HG03469 (cell line): ENCODE data around the gene ANGPTL8.

Experiments used
- ATAC-seq: cut with Tn5 transposase; IDR thresholded peaks from one replicate; pipeline ENCODE4 v1.9.1; 2021; ENCODE audit warnings: mild to moderate bottlenecking, moderate library complexity, moderate number of reproducible peaks; ENCODE audit not compliant: unreplicated experiment

ANGPTL8 gene

DNA sequence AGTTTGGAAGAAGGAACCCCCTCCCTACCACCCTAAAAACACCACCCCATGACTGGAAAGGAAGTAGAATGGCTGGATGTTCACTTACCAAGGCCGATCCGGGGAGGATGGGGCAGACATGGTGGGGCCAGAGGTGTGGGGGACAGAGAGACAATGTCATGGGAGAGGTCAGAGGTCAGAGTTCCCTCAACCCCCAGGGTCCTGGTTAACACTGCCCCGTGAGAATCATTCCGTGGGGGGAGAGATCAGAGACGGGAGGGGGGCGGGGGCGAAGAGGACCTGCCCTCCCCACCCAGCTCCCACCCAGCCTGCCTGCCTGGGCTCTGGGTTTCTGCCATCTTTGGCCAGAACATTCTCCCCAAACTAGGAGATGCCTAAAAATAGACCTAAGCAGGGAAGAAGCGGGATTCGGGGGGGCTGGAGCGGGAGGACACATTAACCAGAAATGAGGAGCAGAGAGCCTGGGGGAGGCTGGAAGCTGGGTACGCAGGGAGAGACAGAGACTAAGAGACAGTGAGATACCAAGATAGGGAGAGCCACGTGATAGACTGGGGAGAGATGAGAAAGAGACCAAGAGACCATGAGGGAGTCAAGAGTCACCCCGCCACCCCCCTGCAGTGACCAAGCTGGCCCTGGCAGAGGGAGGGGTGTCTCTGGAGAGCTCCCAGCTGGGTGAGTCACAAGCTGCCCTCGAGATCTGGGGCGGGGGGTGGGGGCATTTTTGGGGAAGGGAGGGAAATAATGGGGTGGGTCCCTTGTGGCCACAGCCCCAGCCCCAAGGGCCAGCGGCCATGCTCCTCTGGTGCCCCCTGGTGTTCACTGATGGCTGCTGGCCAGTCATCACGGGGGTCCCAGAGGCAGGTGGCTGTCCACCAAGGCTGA is 36.0 kb upstream of the ANGPTL8 start:
- no peak for ATAC-seq

DNA sequence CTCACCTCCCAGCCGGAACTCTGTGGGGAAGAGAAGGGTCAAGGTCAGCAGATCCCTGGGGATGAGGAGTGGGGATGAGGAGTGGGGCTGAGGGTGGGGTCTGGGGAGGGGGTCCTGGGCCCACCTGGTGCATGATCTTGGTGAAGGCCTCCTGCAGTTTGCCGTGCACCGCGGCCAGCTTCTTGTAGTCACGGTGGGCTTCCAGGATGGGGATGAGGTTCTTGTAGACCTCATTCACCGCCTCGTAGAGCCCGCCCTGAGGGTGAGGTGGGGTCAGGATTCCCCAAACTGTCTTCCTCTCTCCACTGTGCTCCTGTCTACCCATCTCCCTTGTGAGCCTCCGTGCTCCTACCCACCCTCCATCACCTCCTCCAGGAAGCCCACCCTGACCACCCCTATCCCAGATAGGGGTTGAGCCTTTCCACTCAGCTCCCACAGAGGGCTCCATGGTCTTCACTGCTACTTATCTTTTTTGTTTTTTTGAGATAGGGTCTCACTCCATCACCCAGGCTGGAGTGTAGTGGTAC is 35.3 kb upstream of the ANGPTL8 start:
- no peak for ATAC-seq

DNA sequence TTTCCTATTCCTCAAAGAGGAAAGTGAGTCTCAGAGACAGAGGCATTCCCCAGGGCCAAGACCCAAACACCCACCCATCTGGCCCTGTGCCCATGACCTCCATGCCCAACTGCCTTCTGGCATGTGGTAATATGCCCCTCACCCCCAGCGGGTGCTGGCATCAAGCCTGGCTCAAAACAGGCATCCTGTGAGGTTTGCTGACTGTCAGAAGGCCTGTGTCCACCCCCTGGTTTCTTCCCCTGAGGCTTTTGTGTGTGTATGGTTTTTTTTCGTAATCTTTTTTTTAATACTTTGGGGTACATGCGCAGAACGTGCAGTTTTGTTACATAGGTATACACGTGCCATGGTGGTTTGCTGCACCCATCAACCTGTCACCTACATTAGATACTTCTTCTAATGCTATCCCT is 34.5 kb upstream of the ANGPTL8 start:
- ATAC-seq, result no peak

DNA sequence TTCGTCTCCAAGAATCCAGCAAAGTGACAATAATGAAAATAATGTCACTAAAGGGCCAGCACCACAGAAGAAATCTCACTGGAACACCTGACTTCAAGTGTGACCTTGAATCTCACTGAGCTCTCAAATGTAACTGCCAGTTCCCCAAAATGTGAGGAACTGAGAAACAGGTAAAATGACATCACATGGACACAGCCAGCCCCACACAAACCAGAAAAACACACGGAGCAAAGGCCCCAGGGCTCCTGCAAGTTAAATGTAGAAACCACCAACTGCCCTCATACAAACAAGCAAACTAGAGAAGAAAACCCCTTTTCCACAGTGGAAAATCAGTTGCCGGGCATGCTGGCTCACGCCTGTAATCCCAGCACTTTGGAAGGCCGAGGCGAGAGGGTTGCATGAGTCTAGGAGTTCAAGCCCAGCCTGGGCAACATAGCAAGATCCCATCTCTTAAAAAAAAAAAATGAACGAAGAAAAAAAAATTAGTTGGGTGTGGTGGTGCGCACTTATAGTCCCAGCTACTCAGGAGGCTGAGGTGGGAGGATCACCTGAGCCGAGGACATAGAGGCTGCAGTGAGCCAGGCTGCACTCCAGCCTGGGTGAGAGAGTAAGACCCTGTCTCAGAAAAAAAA is 33.4 kb upstream of the ANGPTL8 start:
- ATAC-seq, result no peak

DNA sequence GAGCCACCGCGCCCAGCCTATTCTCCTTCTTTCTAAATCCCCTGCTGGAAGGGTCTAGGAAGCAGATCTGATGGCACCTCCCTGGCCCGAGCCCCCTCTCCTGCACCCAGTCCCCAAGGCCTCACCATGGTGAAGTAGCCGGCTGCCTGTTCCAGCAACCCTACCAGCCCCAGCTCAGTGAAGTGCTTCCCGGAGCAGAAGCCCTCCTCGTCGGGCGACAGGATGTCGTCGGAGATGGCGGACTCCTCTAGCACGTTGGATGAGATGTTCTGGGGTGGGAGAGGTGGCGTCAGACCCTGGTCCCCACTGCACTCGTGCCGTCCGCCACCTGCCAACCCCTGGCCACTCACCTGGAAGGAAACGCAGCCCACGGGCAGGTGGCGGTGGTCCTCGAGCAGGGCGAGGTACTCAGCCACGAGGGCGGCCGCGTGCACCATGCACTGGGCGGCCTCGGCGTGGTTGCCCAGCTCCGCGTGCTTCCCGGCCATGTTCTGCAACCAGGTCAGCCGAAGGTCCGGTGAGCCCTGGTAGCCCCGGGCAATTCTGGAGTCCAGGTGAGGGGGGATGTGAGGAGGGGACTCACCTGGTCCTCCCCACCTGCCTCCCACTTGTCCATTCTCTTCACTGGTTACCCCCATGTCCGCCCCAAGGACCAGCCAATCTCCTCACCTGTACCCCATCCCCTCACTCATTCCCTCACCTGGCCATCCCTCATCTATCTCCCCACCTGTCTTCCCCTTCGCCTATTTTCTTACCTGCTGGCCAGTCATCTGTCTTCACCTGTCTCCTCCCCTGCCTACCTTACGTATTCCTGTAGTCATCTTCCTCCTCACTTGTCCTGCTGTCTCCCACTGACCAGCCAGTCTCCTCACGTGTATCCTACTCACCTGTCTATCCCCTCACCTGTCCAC is 30.6 kb upstream of the ANGPTL8 start:
- ATAC-seq, result no peak

DNA sequence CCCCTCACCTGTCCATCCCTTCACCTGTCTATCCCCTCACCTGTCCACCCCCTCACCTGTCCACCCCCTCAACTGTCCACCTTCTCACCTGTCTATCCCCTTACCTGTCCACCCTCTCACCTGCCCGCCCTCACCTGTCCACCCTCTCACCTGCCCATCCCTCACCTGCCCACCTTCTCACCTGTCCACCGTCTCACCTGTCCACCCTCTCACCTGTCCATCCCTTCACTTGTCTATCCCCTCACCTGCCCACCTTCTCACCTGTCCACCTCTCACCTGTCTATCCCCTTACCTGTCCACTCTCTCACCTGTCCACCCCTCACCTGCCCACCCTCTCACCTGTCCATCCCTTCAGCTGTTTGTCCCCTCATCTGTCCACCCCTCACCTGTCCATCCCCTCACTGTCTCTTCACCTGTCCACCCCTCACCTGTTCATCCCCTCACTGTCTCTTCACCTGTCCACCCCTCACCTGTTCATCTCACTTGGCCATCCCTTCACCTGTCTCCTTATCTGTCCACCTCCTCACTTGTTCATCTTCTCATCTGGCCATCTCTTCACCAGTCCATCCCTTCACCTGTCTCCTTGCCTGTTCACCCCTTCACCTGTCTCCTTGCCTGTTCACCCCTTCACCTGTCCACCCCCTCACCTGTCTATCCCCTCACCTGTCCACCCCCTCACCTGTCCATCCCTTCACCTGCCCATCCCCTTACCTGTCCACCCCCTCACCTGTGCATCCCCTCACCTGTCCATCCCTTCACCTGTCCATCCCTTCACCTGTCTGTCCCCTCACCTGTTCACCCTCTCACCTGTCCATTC is 29.4 kb upstream of the ANGPTL8 start:
- ATAC-seq, result no peak

DNA sequence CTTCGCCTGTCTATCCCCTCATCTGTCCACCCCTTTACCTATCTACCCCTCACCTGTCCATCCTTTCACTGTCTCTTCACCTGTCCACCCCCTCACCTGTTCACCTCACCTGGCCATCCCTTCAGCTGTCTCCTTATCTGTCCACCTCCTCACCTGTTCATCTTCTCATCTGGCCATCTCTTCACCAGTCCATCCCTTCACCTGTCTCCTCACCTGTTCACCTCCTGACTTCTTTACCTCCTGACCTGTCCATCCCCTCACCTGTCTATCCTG is 28.8 kb upstream of the ANGPTL8 start:
- ATAC-seq, result no peak

DNA sequence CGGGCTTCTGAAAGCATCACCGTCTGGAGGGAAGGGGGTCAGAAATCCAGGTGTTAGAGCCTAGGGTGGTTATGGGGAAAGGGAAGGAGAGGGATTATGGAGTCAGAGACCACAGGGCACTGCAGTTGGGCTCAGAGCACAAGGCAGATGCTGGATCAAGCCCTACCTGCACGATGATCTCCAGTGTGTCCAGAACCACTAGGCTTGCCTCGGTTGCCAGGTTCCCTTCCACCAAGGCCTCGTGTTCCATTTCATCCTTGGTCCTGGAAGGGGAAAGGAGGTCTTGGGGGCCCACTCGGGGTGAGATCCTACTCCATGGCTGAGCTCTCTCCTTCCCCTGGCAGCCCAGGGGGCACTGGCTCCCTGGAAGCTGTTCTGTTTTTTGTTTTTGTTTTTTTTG is 25.0 kb upstream of the ANGPTL8 start:
- no peak for ATAC-seq

DNA sequence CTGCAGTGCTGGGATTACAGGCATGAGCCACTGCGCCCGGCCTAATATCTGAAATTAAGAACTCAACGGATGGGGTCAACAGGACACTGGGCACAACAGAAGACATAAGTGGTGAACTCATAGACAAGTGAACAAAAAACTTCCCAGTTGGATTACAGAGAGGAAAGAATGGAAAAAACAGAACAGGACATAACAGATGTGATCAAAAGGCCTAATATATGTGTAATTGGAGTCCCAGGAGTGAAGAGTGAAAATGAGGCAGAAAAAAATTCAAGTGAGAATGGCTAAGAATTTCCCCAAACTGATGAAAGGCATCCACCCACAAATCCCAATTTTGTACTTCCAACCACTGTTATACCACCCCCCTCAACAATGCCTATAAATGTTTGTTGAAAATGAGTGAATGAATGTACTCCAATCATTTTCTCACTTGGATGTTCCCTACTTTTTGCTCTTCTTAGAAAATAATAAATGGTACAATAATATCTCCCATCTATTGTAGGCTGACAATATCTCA is 18.3 kb upstream of the ANGPTL8 start:
- no peak for ATAC-seq

DNA sequence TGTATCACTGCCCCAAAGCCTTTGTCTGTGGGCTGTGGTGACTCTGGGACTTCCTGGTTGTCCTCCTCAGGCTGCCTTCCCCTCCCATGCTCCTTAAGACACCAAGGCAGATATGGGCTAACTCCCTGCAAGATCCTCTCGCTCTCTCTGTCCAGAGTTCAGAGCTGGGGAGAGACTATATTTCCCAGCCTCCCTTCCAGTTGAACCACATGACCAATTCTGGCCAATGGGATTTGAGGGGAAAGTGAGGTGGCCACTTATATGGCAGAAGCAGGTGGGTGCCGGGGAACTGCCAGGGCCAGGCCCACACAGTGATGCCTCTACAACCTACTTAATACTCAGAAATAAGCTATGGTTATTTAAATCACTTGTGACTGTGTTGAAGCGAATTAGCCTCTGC is 16.2 kb upstream of the ANGPTL8 start:
- ATAC-seq, result no peak

DNA sequence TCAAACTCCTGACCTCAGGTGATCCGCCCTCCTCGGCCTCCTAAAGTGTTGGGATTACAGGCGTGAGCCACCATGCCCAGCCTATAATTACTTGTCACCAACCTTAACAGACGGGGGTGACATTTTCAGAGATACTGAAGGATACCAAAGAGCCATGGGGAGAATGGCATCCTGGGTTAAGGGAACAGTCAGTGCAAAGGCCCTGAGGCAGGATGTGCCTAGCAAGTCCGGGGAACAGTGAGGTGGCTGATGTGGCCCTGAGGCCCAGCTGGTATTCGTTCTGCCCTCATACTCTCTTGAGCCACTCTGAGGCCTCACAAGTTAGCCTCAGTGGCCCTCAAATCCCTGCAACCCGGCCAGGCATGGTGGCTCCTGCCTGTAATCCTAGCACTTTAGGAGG is 15.0 kb upstream of the ANGPTL8 start:
- ATAC-seq, result no peak

DNA sequence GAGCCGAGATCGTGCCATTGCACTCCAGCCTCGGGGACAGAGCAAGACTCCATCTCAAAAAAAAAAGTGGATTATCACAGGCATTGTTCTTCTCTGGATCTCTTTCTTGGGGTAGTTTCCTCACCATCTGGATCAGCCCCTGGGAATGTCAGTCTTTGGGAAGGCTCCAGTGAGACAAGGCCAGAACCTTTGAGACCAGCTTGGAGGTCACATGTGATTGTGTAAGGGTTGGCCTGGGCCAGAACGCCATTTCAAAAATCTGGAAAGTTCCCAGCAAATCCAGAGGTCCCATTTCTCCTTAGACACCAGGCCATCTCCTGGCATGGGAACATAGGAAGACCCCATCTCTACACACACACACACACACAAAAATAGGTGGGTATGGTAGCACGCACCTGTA is 14.2 kb upstream of the ANGPTL8 start:
- ATAC-seq, result no peak

DNA sequence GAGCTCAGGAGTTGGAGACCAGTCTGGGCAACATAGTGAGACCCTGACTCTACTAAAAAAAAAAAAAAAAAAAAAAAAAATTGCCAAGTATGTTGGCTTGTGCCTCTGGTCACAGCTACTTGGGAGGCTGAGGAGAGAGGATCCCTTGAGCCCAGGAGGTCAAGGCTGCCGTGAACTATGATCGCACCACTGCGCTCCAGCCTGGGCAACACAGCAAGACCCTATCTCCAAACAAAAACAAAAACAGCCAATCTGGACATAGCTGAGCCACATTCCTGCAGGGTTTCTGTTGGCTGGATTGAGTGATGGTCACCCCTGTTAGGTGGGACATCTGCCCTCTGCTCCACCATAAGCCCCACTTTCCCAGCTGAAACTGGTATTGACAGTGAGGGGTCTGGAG is 13.6 kb upstream of the ANGPTL8 start:
- no peak for ATAC-seq

DNA sequence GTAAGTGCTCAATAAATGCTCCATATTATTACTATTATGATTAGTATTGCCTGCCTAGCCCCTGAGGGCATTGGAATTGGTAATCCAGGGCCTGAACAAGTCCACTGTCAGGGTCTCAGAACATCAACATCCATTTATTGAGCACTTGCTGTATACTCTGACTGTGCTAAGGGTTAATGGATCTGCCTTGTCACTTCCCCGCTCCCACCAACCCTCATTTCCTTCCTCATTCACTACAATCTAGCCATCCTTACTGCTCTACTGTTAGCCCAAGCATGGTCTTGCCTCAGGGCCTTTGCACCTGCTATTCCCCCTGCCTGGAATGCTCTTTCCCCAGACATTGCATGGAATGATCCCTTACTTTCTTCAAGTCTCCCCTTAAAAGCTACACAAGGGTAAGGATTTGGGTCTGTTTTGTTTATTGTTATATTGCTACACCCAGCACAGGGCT is 12.7 kb upstream of the ANGPTL8 start:
- ATAC-seq, result no peak

DNA sequence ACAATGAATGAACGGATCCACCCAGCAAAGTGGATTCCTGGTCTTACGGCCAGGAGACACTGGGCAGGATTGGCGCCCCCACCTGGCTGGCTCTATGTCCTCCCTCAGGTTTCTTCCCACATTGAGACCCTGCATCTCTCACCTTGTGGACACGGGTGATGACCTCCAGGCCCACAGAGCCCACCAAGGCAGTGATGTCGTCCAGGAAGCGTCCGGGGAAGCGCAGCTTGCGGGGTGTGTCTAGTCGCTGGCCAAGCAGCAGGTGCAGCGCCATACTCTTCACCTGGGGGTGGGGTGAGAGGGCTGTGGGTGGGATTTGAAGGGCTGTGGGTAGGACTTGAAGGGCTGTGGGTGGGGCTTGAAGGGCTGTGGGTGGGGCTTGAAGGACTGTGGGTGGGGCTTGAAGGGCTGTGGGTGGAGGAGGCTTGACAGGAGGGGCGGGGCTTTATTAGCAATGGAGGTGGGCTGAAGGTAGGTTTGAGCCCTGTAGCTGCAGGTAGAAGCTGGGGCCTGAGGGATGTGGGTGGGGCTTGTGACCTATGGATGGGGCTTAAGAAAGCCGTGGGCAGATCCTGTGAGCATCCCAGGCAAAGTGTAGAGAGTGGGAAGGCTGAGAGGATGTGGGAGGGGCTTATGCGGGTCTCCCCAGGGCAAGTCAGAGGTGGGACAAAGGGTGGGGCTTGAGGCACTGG is 12.1 kb upstream of the ANGPTL8 start:
- no peak for ATAC-seq

DNA sequence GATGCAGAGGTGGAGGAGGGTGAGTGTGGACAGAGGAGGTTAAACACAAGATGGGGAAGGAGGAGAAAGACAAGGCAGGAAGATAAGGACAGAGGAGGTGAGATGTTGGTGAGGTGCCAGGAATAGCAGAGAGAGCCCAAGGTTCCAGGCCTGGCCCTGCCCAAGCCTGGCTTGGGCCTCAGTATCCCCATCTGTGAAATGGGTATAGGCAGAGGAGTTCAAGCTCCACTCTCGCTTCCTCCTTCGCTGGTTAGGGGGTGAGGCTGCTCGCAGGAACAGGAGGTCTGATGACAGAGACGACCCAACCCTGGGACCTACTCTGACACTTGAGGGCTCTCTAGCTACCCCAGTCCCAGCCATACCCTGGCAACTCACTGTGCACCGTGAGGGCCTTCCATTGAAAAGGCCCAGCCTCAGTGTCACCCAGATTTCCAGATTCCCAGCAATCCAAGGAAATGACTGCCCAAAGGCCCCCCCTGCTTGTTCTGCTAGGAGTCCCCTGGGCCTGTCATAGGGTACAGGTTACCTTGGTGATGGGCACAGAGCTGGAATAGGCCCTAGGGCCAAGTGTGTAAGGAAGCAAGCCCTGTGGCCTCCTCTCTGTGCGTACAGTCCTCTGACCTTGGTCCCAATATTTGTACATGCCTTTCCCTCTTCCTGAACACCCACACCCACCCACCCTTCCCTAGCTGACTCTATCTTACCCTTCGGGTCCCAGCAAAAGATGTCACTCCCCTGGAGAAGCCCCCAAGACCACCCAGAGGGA is 8.6 kb upstream of the ANGPTL8 start:
- no peak for ATAC-seq

DNA sequence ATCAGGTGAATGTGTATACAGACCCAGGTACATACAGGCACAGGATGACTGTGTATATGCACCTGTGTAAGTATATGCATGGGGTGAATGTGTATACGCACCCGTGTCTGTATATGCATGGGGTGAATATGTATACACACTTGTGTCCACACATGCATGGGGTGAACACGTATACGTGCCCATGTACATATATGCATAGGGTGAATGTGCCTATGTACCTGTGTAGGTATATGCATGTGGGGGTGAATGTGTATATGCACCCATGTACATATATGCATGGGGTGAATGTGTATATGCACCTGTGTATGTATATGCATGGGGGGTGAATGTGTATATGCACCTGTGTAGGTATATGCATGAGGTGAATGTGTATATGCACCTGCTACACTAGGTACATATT is 6.9 kb upstream of the ANGPTL8 start:
- no peak for ATAC-seq

DNA sequence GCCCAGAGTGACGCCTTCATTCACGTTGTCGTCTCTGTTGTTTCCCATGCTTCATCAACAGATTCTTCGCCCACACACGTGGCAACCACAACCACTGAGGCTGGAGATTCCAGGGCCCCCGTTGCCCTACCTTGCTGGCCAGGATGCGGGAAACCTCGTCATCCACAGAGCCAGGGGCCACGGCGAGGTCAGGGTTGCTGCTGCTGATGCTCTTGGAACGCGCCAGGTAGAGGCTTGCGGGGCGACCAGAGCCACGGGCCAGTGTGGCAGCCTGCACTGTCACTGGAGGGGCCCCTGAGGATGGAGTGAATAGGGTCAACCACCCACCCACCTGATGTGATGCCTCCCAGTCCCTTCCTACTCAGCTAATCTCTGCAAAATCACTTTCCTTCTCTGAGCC is 6.3 kb upstream of the ANGPTL8 start:
- no peak for ATAC-seq

DNA sequence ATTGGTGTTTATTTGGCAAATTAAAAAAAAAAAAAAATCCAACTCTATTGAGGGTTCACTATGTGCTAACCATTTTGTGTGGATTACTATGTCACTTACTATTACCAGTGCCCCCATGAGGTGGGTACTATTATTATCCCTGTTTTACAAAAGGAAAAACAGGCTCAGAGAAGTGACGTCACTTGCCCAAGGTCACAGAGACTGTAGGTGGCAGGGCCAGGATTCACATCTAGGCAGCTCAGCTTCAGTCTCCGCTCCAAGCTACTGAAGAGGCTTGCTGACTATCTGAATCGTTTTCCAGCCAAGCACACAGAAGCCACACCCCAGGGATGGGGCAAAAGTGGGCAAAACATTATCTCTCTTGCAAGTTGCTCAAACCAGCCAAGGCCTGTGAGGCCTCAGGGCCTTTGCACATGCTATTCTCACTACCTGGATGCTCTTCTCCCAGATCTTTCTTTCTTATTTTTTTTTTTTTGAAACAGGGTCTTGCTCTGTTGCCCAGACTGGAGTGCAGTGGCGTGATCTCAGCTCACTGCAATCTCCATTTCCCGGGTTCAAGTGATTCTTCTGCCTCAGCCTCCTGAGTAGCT is 4.8 kb upstream of the ANGPTL8 start:
- no peak for ATAC-seq
